Omental fat pad (tissue), 4 donors: ENCODE data around the gene GRID1. TPM values are rescaled to one million over a fixed set of nuclear protein-coding genes. Genes with fewer than 3 reads are reported as not detected.

ENCODE experiments used
- ATAC-seq: fragments of 150-250 bp; one replicate; pipeline ENCODE4 v1.9.1; 2016; ENCODE audit warnings: mild to moderate bottlenecking, moderate library complexity; ENCODE audit not compliant: low FRiP score
- DNase-seq: peaks from one replicate; pipeline ENCODE4 v3.0.0-alpha.2; 2019; ENCODE audit warnings: low spot score
- total RNA-seq, 4 donors: library from RNA; depleted of rRNA; stranded (reverse); fragments of >200 nt; gene quantifications; one replicate each; pipeline ENCODE4 v1.1.0, GENCODE V29; 2016
- TF ChIP-seq, protein P1 (sequence below), 3 donors: fragments of 450-650 bp; IDR thresholded peaks; one replicate each; pipeline ENCODE4 v1.5.1; 2016 to 2017; ENCODE audit warnings: antibody characterized with exemption in 3 of 3, mild to moderate bottlenecking in 3 of 3, moderate library complexity in 2 of 3

The GRID1 gene
- total RNA-seq, 4 donors from 2014 or later = 1.5 to 3.5 (median 2.4) TPM

DNA sequence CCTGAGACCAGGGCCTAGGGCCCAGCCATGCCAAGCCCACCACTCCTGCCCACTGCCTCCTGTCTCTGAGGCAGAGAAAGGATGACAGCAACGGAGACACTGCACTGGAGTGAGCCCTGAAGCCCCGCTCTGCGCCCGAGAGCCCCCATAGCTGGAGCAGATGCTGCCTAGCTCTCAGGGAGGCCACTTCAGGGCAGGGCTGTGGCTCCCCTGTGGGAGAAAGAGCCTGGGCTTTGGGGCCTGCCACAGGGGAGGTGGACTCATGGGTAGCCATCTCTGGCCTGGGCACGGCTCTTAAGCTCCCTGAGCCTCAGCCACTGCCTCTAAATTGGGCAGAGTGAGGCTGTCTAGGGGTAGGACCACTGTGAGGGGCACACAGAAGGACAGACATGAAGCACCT is 214.2 kb downstream of the GRID1 start:
- DNase-seq (no peak), ATAC-seq (no peak)
- TF ChIP-seq, protein P1, sequence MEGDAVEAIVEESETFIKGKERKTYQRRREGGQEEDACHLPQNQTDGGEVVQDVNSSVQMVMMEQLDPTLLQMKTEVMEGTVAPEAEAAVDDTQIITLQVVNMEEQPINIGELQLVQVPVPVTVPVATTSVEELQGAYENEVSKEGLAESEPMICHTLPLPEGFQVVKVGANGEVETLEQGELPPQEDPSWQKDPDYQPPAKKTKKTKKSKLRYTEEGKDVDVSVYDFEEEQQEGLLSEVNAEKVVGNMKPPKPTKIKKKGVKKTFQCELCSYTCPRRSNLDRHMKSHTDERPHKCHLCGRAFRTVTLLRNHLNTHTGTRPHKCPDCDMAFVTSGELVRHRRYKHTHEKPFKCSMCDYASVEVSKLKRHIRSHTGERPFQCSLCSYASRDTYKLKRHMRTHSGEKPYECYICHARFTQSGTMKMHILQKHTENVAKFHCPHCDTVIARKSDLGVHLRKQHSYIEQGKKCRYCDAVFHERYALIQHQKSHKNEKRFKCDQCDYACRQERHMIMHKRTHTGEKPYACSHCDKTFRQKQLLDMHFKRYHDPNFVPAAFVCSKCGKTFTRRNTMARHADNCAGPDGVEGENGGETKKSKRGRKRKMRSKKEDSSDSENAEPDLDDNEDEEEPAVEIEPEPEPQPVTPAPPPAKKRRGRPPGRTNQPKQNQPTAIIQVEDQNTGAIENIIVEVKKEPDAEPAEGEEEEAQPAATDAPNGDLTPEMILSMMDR (IDR thresholded peaks at IDR 0.05) = no peak

DNA sequence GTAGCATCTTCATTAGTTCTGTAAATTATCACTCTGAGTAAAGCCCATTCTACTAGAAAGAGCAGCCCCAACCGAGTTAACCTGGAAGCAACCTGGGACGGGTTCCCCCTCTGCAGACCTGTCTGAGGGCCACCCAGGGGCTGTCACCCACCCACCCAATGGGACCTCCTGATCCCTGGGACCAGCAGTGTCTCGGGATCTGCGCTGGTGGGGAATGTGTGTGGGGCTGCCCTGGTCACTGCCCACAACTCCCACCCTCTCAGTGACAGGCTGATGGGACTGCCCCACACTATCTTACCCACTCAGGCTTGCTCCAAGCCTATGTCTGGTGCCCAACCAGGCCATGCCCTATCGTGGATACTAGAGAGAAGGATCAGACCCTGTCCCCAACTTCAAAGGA is 215.0 kb downstream of the GRID1 start:
- TF ChIP-seq, protein P1 (IDR thresholded peaks at IDR 0.05) = no peak

DNA sequence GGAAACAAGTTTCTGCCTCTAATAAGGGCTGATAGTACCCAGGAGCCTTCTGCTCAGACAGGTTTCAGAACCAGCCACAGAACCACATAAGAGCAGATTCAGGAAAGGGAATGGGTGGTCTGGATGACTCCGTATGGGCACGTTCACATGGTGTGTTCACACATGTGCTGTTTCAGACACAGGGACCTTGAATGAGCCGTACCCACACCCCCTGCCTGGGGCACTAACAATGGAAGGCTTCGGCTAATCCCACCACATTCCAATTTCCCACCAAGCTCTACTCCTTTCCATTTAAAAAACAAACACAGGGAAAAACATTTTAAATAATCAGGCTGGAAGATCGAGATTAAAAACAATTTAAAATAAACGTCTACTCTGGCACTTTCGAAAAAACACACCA is 217.3 kb downstream of the GRID1 start:
- DNase-seq (no peak), ATAC-seq (no peak)
- TF ChIP-seq, protein P1 (IDR thresholded peaks at IDR 0.05) = no peak

More for the DNA sequence above, 215.0 kb downstream of the GRID1 start:
- ATAC-seq (no peak), DNase-seq (no peak)

DNA sequence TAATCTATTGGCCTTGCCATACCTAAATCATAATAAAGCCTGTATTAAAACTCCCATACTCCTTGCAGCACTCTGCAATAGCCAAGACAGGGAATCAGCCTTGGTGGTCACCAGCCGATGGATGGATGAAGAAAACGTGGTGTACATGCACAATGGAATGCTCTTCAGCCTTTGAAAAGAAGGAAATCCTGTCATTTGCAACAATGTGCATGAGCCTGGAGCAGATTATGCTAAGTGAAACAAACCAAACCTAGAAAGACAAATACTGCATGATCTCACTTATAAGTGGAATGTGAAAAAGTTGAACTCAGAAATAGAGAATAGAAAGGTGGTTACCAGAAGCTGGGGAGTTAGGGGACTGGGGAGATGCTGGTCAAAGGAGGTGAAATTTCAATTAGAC is 218.5 kb downstream of the GRID1 start:
- DNase-seq (no peak), ATAC-seq (no peak)

DNA sequence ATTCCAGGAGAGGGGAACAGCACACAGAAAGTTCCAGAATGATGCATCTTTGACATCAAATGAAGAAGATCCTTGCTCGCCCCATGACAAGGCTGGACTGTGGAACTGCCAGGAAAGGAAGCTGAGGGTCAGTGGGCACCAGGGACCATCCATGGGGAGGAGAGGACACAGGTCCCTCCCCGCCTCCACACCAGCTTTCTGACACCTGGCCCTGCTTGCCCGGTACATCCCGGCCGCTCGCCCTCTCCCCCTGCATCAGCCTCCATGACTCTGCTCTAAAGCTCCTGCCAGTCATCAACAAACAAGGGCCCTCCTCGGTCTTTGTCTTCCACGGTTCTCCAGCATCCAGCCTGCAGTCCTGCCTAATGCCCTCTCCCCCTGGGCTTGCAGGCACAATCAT is 222.3 kb downstream of the GRID1 start:
- TF ChIP-seq, protein P1 (IDR thresholded peaks at IDR 0.05) = no peak
- no peak for DNase-seq
- ATAC-seq = no peak

More for the DNA sequence above, 218.5 kb downstream of the GRID1 start:
- TF ChIP-seq, protein P1 (IDR thresholded peaks at IDR 0.05) = no peak

DNA sequence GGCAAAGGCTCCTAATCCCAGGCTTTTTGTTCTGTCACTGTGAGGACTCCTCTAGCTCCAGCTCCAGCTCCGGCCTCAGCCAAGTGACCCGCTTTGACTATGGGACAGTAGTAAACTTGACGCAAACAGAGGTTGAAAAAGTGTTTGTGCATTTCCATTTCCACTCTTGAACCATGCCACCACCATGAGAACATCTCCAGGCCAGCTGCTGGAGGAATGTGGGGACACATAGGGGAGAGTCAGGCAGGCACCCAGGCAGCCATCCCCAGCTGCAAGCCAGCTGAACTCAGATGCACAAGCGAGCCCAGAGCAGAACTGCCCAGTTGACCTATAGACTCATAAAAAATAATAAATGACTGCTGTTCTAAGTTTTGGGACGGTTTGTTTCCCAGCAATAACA is 224.7 kb downstream of the GRID1 start:
- TF ChIP-seq, protein P1 (IDR thresholded peaks at IDR 0.05) = no peak
- DNase-seq = no peak
- ATAC-seq = no peak

DNA sequence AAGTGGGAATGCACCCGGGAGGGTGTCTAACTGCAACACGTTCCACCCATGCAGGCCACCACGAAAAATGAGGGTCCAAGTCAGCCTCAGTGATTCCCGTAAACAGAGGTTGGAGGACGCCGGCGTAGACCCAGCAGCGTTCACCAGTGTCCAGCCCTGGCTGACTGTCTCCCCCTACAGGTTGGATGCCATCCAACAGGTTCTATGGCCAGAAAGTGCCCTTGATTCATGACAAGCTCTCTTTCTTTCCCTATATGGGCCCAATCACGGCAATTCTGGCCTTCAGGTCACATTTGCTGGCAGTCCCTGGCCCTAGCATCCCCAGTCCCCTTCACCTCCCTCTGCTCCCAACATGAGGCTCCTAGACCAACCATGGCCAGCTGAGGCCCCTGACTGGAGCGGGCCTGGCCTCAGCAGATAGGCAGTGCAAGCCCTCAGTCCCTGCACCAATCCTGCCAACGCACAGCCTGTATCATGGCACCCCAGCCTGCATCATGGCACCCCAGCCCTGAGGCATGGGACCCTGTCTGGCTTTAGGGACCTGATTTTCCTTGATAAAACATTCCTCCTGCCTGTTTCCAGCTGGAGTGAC is 227.4 kb downstream of the GRID1 start:
- DNase-seq (no peak), ATAC-seq (no peak)
- TF ChIP-seq, protein P1 (IDR thresholded peaks at IDR 0.05) = no peak
